Gastrocnemius medialis (tissue), 4 donors: ENCODE measurements around the gene NUTM1.

Experiments
- POLR2A ChIP-seq, 2 donors: fragments of 450-650 bp; IDR thresholded peaks; one replicate each; pipeline ENCODE4 v1.6.1; 2017; ENCODE audit warnings: antibody characterized with exemption in 2 of 2, mild to moderate bottlenecking in 2 of 2, moderate library complexity in 2 of 2
- TF ChIP-seq, protein P1 (sequence below), 5 experiments: fragments of 450-650 bp in 3 of 5; fragments of 200-600 bp in 2 of 5; sonication (generic) in 2 of 5; IDR thresholded peaks in 4 of 5; conservative IDR thresholded peaks in 1 of 5; 1 replicate in 4 of 5; 2 replicates in 1 of 5; pipeline ENCODE4 v1.5.1; 2016 to 2019; ENCODE audit warnings: antibody characterized with exemption in 5 of 5, mild to moderate bottlenecking in 3 of 5, moderate library complexity in 3 of 5

- TF ChIP-seq, protein P1, sequence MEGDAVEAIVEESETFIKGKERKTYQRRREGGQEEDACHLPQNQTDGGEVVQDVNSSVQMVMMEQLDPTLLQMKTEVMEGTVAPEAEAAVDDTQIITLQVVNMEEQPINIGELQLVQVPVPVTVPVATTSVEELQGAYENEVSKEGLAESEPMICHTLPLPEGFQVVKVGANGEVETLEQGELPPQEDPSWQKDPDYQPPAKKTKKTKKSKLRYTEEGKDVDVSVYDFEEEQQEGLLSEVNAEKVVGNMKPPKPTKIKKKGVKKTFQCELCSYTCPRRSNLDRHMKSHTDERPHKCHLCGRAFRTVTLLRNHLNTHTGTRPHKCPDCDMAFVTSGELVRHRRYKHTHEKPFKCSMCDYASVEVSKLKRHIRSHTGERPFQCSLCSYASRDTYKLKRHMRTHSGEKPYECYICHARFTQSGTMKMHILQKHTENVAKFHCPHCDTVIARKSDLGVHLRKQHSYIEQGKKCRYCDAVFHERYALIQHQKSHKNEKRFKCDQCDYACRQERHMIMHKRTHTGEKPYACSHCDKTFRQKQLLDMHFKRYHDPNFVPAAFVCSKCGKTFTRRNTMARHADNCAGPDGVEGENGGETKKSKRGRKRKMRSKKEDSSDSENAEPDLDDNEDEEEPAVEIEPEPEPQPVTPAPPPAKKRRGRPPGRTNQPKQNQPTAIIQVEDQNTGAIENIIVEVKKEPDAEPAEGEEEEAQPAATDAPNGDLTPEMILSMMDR (IDR thresholded peaks at IDR 0.05 in 4 of 5, conservative IDR thresholded peaks at IDR 0.05 in 1 of 5), result no peak
- no peak for TF ChIP-seq POLR2A (IDR thresholded peaks at IDR 0.05)
Observed at GRCh38 chr15:34373951-34374350, 30.8 kb downstream of the NUTM1 start.
